ENCODE measurements around the gene INSIG2.

The INSIG2 gene

DNA sequence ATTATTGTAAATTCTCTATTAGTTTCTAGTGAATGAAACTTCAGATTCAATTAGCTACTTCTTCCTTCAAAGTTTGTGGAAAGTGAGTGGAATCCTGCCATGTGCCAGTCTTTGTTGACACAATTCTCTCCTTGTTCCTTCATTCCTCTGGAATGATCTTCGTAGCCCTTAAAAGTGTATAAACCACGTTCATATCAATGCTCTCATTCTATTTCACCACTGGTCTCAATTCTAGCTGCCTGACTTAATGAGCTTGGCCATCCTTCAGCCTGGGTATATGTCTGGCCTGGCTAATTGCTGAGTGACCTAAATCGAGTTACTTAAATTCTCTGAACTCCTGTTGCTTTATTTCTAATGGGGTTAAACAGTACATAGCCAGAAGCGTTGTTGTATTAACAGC, 43.5 kb downstream of the INSIG2 start:
- DNase-seq, result no peak

DNA sequence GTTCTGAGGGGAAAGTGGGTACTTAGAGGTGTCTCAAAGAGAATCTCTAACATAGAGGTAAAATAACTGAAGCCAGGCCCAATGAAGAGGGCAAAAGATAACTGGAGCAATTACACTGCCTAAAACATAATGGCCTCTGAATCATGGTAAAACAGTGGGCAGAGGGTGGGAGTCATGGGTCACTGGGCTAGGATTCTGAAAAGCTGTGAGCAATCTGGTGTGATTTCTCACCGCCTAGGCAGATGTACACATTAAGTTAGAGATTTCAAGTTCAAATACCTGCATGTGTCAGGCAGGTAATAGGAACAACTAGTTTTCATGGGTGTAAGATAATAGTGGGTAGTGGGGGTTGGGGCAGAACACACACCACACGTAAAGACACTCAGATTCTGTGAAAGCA, 45.6 kb downstream of the INSIG2 start:
- no peak for DNase-seq

DNA sequence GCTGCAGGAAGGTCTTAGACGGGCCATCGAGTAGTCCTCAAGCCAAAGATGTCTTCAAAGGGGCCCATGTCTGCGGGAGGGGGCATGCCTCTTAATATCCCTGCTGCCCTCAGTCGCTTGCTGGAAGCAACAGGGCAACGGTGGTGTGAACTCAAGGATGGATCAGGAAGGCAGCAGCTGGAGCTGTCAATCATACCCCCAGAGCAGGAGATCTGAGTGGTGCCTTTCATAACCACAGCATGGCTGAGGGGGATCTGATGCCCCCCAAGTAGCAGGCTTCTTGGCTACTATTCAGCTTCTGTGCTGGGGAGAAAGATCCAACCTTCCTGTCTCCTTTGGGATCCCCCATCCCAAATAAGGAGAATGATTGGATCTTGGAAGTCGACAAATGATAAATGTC, 46.4 kb downstream of the INSIG2 start:
- DNase-seq, result no peak

DNA sequence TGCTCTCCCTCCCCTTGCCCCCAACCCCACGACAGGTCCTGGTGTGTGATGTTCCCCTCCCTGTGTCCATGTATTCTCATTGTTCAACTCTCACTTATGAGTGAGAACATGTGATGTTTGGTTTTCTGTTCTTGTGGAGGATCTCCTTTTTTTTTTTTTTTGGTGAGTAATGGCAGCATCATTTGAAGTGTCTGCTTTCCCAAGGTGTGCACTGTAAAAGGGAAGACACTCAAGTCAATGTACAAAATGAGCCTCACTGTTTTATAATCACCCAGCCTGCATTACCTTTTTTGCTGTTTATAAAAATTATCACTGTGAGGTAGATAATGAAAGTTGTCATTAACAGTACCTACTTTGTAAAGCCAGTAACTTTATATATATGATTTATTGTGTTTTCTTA, 56.9 kb downstream of the INSIG2 start:
- DNase-seq, result no peak

DNA sequence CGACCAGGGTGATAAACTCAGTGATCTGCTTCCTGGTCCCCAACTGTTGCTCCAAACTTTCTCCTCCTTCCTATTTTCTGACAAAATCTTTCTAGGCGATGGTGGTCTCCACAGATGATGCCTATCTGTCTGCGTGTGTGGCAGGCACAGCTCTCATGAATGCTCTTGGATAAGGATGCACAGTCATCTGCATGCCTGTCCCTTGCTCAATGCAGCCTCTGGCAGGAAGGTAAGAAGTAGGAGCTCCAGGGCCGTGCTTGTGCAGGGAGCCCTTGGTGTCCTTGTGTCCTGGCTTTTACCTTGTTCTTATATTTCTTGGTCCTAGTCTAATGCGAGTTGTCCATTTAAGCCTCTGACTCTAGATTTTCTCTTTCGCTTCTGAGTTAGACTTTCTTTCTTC, 57.5 kb downstream of the INSIG2 start:
- DNase-seq, result no peak

- DNase-seq, result no peak
Observed at GRCh38 chr2:118146315-118147283, 58.3 kb downstream of the INSIG2 start.

DNA sequence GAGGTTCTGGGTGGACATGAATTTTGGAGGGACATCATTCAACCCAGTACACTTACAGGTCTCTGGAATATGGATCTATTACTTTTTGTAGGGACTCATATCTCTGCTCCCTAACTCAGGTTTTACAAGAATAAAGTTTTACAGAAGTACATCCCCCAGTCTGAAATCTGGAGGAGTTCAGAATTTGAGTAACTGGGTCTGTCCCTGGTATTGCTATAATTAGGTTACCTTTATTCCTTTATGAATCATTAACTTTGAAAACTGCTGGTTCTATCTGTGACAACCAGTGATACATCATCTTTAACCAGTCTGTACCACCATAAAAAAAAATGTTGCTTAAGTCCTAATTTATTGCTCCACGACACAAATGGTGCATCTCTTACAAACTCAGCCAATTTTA, 59.9 kb downstream of the INSIG2 start:
- DNase-seq, result no peak

- no peak for DNase-seq
Observed at GRCh38 chr2:118148809-118149208, 60.5 kb downstream of the INSIG2 start.

GRCh38 chr2:118150294-118150693, 62.0 kb downstream of the INSIG2 start:
- no peak for DNase-seq

GRCh38 chr2:118151831-118152230, 63.6 kb downstream of the INSIG2 start:
- DNase-seq, result no peak

- no peak for DNase-seq
Observed at GRCh38 chr2:118153433-118153832, 65.2 kb downstream of the INSIG2 start.

DNA sequence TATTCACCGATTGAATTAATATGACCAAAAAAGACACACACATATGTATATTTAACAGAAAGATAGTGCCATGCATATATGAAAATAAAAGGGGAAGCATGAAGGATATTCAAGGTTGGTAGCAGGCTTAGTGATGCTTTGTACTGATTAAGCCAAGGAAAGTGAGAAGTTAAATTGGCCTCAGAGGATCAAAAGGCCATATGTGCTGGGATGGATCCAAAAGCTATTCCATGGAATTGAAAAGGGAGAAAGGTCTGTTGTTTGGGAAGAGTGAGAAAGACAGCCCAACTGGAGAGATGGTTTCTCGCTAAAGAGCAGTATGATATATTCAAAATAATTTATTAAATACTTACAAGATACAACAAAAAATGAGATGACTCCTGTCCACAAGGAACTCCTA, 65.9 kb downstream of the INSIG2 start:
- DNase-seq, result no peak

Measured in RPMI8226 (cell line).